Activated T-cell treated with anti-CD3 and anti-CD28 coated beads, Interleukin-2, amount 50 U/mL, for 72 hours (primary cell): Measurements from ENCODE around the gene CHAF1B. TPM values are rescaled to one million over a fixed set of nuclear protein-coding genes. Genes with fewer than 3 reads are reported as not detected.

Experiments used
- ATAC-seq, 2 donors: fragments of 150-1000 bp; cut with Tn5 transposase; replicated peaks in 1 of 2; 2 replicates each; pipeline ENCODE4 v1.10.0; 2021; ENCODE audit warnings: moderate library complexity in 2 of 2, mild to moderate bottlenecking in 1 of 2
- DNase-seq, 2 donors: peaks; one replicate each; pipeline ENCODE4 v3.0.0; 2021 to 2022; ENCODE audit warnings: mixed read lengths in 1 of 2
- H3K27ac Mint-ChIP-seq: one replicate; pipeline ENCODE4 v1.8.0; 2022; ENCODE audit warnings: mild to moderate bottlenecking, moderate library complexity, mixed read lengths
- H3K27me3 Mint-ChIP-seq: one replicate; pipeline ENCODE4 v1.8.0; 2022; ENCODE audit warnings: low read depth, mixed read lengths
- H3K36me3 Mint-ChIP-seq, 2 donors: one replicate each; pipeline ENCODE4 v1.8.0; 2022; ENCODE audit warnings: mixed read lengths in 2 of 2, mild to moderate bottlenecking in 1 of 2; ENCODE audit not compliant: insufficient read depth in 2 of 2
- H3K4me1 Mint-ChIP-seq: one replicate; pipeline ENCODE4 v1.8.0; 2022; ENCODE audit warnings: low read depth, mixed read lengths
- H3K4me3 Mint-ChIP-seq, 2 donors: one replicate each; pipeline ENCODE4 v1.8.0; 2022; ENCODE audit warnings: mild to moderate bottlenecking in 2 of 2, mixed read lengths in 2 of 2, moderate library complexity in 2 of 2
- H3K9me3 Mint-ChIP-seq, 2 donors: one replicate each; pipeline ENCODE4 v1.8.0; 2022; ENCODE audit warnings: mixed read lengths in 2 of 2
- total RNA-seq, 2 donors: library from RNA; stranded (reverse); gene quantifications; one replicate each; pipeline ENCODE4 v1.2.3, GENCODE V29; 2022

Gene CHAF1B
- total RNA-seq, 2 donors from 2014 or later, result 26.0 to 35.1 TPM

DNA sequence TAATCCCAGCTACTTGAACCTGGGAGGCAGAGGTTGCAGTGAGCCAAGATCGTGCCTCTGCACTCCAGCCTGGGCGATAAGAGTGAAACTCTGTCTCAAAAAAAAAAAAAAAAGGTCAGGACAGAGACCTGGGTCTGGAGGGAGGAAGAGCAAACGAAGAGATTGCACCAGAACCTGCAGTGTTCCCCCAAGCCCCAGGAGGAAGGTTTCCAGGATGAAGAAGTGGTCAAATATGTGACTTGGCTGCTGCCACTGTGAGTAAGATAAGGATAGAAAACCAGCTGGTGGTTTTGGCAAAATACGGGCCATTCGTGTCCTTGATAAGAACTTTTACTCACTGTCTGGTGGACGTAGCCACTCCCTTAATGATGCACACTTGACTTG lies 52.5 kb downstream of the CHAF1B start:
- DNase-seq, result no peak
- Mint-ChIP-seq H3K4me1 (no peaks in the 10 kb centered on the region), H3K27ac (no peak overlapping the region), H3K4me3 (no peak overlapping the region), H3K9me3 (no peaks in the 10 kb centered on the region), H3K27me3 (peaks cover 11% of the 10 kb centered on the region), H3K36me3 (no peaks in the 10 kb centered on the region)
- ATAC-seq, result no peak

DNA sequence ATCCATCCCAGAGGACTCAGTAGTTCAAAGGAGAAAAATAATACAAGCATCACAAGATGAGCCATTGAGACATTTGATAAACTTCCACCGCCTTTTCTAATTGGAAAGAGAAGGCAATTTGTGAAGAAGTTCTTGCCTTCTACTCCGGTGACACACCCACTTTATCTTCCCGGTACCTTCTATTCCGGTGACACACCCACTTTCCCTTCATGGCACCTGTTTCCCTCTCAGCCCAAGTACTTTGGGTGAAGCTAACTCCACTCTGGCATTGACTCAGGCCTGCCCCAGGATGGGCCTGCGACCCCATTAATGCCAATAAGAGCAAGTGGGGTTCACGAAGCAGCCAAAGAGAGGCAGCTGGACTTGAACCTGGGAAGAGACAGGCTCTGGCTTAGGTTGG lies 56.5 kb downstream of the CHAF1B start:
- Mint-ChIP-seq H3K36me3 (no peaks in the 10 kb centered on the region), H3K27ac (no peak overlapping the region), H3K4me3 (no peak overlapping the region), H3K9me3 (no peaks in the 10 kb centered on the region), H3K4me1 (no peaks in the 10 kb centered on the region), H3K27me3 (peaks cover 12% of the 10 kb centered on the region)
- DNase-seq, result no peak
- ATAC-seq, result no peak

DNA sequence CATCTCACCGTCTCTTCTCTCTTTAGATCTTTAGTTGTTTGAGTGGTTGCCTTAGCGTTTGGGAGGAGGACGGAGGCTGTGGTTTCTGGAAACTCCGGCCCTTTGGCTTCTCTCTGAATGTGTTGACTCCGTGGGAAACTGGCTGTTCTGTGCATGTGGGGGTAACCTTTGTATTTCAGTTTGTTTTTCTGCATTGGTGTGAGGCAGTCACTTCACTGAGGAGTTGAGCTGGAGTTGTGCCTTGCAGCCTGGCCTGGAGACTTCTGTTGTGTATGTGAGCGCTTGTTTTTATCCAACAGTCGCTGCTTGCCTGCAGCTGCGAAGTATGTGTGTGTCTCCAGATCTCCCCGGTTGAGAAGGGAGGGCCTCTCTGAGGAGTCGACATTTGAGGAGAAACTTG lies 61.1 kb downstream of the CHAF1B start:
- no peak for DNase-seq
- H3K9me3 Mint-ChIP-seq, result no peaks in the 10 kb centered on the region
- H3K27me3 Mint-ChIP-seq, result peaks cover 5% of the 10 kb centered on the region
- H3K4me1 Mint-ChIP-seq, result no peaks in the 10 kb centered on the region
- H3K4me3 Mint-ChIP-seq, result no peak overlapping the region
- no peak overlapping the region for H3K27ac Mint-ChIP-seq
- no peak for ATAC-seq
- H3K36me3 Mint-ChIP-seq, result no peaks in the 10 kb centered on the region

DNA sequence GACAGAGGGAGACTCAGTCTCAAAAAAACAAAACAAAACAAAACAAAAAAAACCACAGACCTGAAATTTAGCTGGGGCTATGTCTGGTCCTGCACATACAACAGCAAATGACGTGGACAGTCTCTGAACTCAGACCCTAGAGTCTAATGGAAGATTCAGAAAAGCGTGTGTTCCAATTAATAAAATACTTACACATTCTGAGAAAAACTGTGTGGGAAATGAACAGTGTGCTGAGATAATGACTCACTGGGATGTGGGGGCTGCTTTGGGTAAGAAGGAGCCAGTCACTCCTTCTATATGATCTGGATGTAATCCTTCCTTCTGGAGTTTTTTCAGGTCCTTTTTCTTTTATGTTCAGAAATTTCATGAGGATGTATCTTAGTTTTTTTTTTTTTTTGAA lies 65.3 kb downstream of the CHAF1B start:
- no peak for ATAC-seq
- Mint-ChIP-seq H3K27me3 (peaks cover 5% of the 10 kb centered on the region), H3K27ac (no peak overlapping the region)

DNA sequence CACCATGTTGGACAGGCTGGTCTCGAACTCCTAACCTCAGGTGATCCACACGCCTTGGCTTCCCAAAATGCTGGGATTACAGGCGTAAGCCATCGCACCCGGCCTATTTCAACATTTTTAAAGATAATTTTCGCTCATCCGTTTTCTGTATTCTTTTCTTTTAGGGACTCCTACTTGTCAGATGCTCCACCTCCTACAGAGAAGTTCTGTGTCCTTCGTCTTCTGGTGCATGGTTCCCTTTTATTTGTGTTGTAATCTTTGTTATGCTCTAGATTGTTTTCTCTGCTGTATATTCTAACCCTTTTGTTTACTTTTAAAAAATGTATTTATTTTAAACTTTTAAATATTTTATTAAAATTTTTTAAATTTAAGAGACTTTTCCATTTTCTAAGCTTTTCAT lies 66.3 kb downstream of the CHAF1B start:
- no peaks in the 10 kb centered on the region for H3K27me3 Mint-ChIP-seq
- no peaks in the 10 kb centered on the region for H3K4me1 Mint-ChIP-seq
- DNase-seq, result no peak
- H3K9me3 Mint-ChIP-seq, result no peaks in the 10 kb centered on the region
- no peak for ATAC-seq
- no peak overlapping the region for H3K4me3 Mint-ChIP-seq
- no peak overlapping the region for H3K27ac Mint-ChIP-seq
- H3K36me3 Mint-ChIP-seq, result no peaks in the 10 kb centered on the region

More for the DNA sequence above, 65.3 kb downstream of the CHAF1B start:
- no peaks in the 10 kb centered on the region for H3K4me1 Mint-ChIP-seq
- H3K4me3 Mint-ChIP-seq, result no peak overlapping the region
- H3K9me3 Mint-ChIP-seq, result no peaks in the 10 kb centered on the region
- no peak for DNase-seq
- no peaks in the 10 kb centered on the region for H3K36me3 Mint-ChIP-seq

DNA sequence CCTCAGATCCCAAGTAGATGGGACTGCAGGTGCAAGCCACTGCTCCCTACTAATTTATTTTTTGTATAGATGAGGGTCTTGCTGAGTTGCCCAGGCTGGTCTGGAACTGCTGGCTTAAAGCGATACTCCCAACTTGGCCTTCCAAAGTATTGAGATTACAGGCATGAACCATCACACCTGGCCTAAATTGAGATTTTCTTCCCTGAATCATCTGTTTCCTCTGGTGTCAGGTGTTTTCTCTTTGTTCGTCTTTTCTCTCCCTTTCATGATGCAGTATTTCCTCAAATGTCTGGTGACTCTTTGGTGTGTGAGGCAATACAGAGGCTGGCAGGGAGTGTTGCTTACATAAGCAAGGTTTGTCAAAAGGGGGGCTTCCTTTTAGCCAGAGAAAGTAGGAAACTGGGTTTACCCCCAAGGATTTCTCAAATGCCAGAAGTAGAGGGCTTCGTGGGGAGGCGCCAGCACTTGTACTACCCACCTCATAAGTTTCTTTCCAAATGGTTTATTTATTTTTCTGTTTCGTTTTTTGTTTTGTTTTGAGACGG lies 67.2 kb downstream of the CHAF1B start:
- no peaks in the 10 kb centered on the region for H3K4me1 Mint-ChIP-seq
- H3K36me3 Mint-ChIP-seq, result no peaks in the 10 kb centered on the region
- DNase-seq (no peak), ATAC-seq (no peak)
- H3K4me3 Mint-ChIP-seq, result no peak overlapping the region
- H3K27me3 Mint-ChIP-seq, result no peaks in the 10 kb centered on the region
- H3K9me3 Mint-ChIP-seq, result no peaks in the 10 kb centered on the region
- no peak overlapping the region for H3K27ac Mint-ChIP-seq

DNA sequence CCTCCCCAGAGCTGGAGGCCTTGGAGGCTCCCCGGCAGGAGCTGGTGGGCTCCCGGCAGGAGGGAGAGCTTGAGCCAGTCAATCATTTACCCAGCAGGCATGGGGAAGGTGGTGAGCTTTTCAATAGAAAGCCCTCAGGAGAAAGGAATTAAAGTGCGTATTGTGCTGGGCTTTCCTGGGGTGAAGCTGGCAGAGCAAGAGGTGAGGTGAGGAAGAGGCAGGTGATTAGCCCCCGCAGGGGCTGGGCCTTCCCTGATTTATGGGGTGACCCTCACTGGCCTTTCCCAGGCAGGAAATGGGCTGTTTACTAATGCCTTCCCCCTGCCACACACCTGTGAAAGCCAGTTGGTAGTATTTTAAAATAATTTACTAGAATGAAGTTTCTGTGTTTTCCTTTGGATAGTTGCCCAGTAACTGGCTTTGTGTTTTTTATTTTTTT lies 68.9 kb downstream of the CHAF1B start:
- Mint-ChIP-seq H3K27me3 (no peaks in the 10 kb centered on the region), H3K36me3 (no peaks in the 10 kb centered on the region), H3K4me3 (no peak overlapping the region), H3K4me1 (no peaks in the 10 kb centered on the region), H3K9me3 (no peaks in the 10 kb centered on the region), H3K27ac (no peak overlapping the region)
- ATAC-seq (no peak), DNase-seq (no peak)

DNA sequence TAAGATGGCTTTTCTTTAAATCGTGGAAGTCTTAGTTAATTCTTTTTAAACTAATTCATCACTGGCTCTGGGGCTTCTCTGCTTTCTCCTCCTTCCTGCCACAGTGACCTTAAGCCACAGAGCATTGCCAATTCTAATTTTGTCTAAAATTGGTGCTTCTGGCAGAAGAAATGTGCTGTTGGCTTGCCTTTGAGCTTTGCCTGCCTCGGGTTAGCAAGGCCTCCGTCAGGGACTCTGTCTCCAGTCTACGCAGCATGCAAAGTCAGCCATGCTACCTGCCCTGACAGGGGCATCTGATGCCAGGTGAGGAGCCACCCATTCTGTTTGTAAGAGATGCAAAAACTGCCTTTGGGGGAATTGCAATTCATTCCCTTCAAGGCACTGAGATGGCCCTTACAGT lies 69.5 kb downstream of the CHAF1B start:
- Mint-ChIP-seq H3K27ac (no peak overlapping the region), H3K9me3 (no peaks in the 10 kb centered on the region), H3K36me3 (no peaks in the 10 kb centered on the region), H3K4me3 (no peak overlapping the region), H3K27me3 (no peaks in the 10 kb centered on the region), H3K4me1 (no peaks in the 10 kb centered on the region)
- no peak for ATAC-seq
- DNase-seq, result no peak

DNA sequence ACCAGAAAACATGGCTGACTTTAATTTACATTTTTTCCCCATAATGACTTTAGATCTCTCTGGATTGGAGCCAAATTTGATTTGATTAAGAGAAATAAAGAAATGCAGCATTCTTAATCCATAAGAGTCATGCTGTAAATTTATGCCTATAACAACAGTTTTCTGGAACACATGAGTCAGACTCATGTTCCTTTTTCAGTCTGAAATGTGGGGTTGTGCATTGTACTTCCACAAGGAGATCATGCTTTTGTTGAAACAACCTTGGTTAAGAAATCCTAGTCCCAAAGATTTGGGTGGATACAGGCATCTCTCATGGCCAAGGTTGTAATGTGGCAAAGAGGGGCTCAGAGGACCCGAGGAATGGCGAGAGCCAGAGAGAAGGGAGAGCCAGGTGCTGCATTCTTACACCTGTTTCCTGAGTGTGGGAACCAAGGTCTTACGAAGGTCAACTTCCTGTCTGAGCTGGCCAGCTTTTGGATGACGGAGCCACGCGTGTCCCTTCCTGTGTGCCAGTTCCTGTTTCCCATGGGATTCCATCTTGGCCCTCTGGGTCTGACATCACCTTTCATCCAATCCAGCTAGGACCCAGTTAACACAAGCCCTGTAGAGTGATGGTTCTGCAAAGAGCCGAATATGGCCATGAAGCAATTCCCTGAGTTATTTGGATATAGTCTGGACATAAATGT lies 71.7 kb downstream of the CHAF1B start:
- DNase-seq (no peak), ATAC-seq (no peak)
- Mint-ChIP-seq H3K4me3 (no peak overlapping the region), H3K4me1 (no peaks in the 10 kb centered on the region), H3K27ac (no peak overlapping the region), H3K9me3 (no peaks in the 10 kb centered on the region), H3K27me3 (no peaks in the 10 kb centered on the region), H3K36me3 (no peaks in the 10 kb centered on the region)

DNA sequence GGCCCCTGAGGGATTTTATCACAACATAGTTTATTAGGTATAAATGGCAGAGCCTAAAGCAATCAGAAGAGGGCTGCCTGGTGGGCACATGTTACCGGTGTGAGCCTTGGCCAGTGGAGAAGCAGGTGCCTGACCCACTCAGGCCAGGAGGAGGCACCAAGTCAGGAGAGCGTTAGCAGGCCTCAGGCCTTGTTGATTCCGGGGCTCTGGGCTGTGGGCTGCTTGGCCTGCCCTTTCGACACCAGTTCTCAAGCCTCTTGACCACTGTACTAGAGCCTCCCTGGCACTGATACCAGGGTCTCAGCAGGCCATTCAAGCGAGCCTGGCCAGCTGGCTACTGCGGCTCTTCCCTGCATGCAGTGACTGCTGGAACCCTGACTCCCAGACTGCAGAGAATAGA lies 73.9 kb downstream of the CHAF1B start:
- Mint-ChIP-seq H3K27ac (no peak overlapping the region), H3K4me1 (no peaks in the 10 kb centered on the region), H3K36me3 (no peaks in the 10 kb centered on the region), H3K4me3 (no peak overlapping the region), H3K9me3 (no peaks in the 10 kb centered on the region), H3K27me3 (no peaks in the 10 kb centered on the region)
- DNase-seq (no peak), ATAC-seq (no peak)

DNA sequence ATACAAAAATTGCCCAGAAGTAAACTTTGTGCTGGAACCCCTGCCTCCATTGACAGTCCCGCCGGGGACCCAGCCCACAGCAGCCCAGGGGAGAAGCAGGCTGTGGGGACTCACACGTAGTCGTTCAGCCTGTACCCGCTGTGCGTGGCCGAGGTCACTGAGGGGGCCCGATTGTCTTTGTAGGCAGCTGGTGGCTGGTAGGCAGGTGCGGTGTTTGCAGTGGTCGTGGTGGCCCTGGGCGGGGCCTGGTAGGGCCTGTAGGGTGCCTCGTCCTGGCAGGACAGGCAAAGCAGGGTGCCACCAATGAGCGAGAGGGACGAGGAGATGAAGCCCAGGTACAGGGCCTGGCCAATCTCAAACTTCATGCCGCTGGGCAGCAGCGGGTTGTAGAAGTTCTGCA lies 75.7 kb downstream of the CHAF1B start:
- H3K27ac Mint-ChIP-seq, result no peak overlapping the region
- DNase-seq, result no peak
- H3K4me3 Mint-ChIP-seq, result no peak overlapping the region
- no peaks in the 10 kb centered on the region for H3K4me1 Mint-ChIP-seq
- no peaks in the 10 kb centered on the region for H3K27me3 Mint-ChIP-seq
- H3K36me3 Mint-ChIP-seq, result no peaks in the 10 kb centered on the region
- no peak for ATAC-seq
- no peaks in the 10 kb centered on the region for H3K9me3 Mint-ChIP-seq

DNA sequence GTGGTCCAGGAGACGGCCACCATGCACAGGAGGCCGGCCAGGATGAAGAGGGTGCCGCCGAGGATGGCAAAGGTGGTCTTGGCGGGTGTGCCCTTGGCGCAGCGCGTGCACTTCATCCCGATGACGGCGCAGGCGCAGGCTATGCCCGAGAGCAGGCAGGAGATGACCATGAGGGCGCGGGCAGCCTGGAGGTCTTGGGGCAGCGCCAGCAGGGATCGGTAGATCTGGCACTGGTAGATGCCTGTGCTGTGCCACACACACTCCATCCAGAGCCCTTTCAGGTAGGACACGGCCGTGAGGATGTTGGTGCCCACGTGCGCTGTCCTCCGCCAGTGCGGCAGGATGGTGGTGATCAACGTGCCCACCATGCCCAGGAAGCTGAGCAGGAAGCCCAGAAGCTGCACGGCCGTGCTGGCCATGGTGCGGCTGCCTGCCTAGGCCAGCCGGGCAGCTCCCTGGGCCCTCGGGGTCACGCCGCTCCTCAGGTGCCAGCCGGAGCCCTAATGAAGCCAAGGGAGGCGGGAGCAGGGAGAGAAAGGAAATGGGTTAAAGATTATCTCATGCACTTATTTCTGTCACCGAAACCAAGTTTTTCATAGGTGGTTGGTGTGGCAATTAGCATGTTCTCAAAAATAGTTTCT lies 76.2 kb downstream of the CHAF1B start:
- no peaks in the 10 kb centered on the region for H3K4me1 Mint-ChIP-seq
- H3K27ac Mint-ChIP-seq, result no peak overlapping the region
- no peak overlapping the region for H3K4me3 Mint-ChIP-seq
- no peaks in the 10 kb centered on the region for H3K36me3 Mint-ChIP-seq
- no peaks in the 10 kb centered on the region for H3K27me3 Mint-ChIP-seq
- no peak for ATAC-seq
- no peak for DNase-seq
- H3K9me3 Mint-ChIP-seq, result no peaks in the 10 kb centered on the region

DNA sequence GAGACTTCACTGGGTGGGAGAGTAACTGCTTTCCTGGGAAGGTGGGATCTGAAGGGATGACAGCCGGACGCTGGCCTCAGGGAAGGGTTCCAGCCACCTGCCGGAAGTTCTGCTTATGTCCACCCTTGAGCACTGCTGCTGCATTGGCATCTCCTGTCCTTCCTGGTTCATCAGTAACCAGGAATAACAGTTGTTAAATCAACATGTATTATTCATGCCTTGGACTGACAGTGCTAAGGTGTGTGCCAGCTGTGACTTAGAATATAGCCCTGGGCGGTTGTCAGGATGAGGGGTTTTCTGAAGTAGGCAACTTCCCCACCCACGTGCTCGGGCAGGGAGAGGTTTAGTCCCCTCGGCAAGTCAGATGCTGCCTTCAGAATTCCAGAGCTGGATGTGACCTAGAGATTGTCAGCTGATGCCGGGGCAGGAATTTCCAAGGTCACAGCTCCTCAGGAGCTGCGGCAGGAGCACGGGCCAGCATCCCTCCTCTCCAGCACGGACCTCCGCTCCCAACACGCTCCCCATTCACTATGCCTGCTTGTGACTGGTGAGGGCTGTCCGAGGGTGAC lies 76.8 kb downstream of the CHAF1B start:
- Mint-ChIP-seq H3K4me3 (no peak overlapping the region), H3K9me3 (no peaks in the 10 kb centered on the region), H3K27me3 (no peaks in the 10 kb centered on the region), H3K36me3 (no peaks in the 10 kb centered on the region), H3K4me1 (no peaks in the 10 kb centered on the region), H3K27ac (no peak overlapping the region)
- no peak for DNase-seq
- ATAC-seq, result no peak
